H4 (cell line): ENCODE measurements around the gene CTPS2. TPM values are rescaled to one million over a fixed set of nuclear protein-coding genes. Genes with fewer than 3 reads are reported as not detected.
"Not testable (repeated sequence)": the region's sequence is repeated elsewhere in the genome, so short reads cannot be mapped to it uniquely, and the experiment has no call there.

Source experiments
- DNase-seq: peaks from one replicate; pipeline ENCODE4 v3.0.0-alpha.2; 2015; ENCODE audit warnings: low spot score
- total RNA-seq: library from RNA; depleted of rRNA; stranded (reverse); fragments of >200 nt; shearing (Covaris generic); gene quantifications from 2 replicates; pipeline ENCODE4 v1.2.3, GENCODE V29; 2014

CTPS2 gene
- total RNA-seq, 1 experiment from 2014 or later = 5.7 TPM

GRCh38 chrX:16654093-16654492, 58.4 kb downstream of the CTPS2 start:
- DNase-seq = no peak

GRCh38 chrX:16653424-16653823, 59.0 kb downstream of the CTPS2 start:
- DNase-seq = no peak

GRCh38 chrX:16651391-16652024, 61.0 kb downstream of the CTPS2 start:
- no peak for DNase-seq

- no peak for DNase-seq
Observed at GRCh38 chrX:16649858-16650257, 62.6 kb downstream of the CTPS2 start, which contains the start of gene S100G. Gene S100G, plus strand, starts transcription at chrX:16650158. Its CDS starts 849 bp downstream, at chrX:16651007.

- no peak for DNase-seq
Observed at GRCh38 chrX:16646366-16647138, 65.9 kb downstream of the CTPS2 start.

- no peak for DNase-seq
Observed at GRCh38 chrX:16643176-16643575, 69.3 kb downstream of the CTPS2 start.

GRCh38 chrX:16640823-16641222, 71.6 kb downstream of the CTPS2 start:
- no peak for DNase-seq

- no peak for DNase-seq
Observed at GRCh38 chrX:16639966-16640365, 72.5 kb downstream of the CTPS2 start.

- no peak for DNase-seq
Observed at GRCh38 chrX:16638533-16638932, 73.9 kb downstream of the CTPS2 start.

- no peak for DNase-seq
Observed at GRCh38 chrX:16635596-16635995, 76.9 kb downstream of the CTPS2 start.

GRCh38 chrX:16635040-16635439, 77.4 kb downstream of the CTPS2 start:
- no peak for DNase-seq

GRCh38 chrX:16633754-16634153, 78.7 kb downstream of the CTPS2 start:
- DNase-seq = no peak

GRCh38 chrX:16629909-16630308, 82.6 kb downstream of the CTPS2 start:
- DNase-seq = no peak

GRCh38 chrX:16628946-16629595, 83.4 kb downstream of the CTPS2 start:
- no peak for DNase-seq

GRCh38 chrX:16628511-16628910, 84.0 kb downstream of the CTPS2 start:
- DNase-seq = not testable (repeated sequence)

- DNase-seq = no peak
Observed at GRCh38 chrX:16619024-16619423, 93.4 kb downstream of the CTPS2 start.

GRCh38 chrX:16618422-16618821, 94.0 kb downstream of the CTPS2 start:
- no peak for DNase-seq

GRCh38 chrX:16617382-16617781, 95.1 kb downstream of the CTPS2 start:
- no peak for DNase-seq

- DNase-seq = no peak
Observed at GRCh38 chrX:16612257-16612897, 100.1 kb downstream of the CTPS2 start.

GRCh38 chrX:16610654-16611053, 101.8 kb downstream of the CTPS2 start:
- DNase-seq = not testable (repeated sequence)

- no peak for DNase-seq
Observed at GRCh38 chrX:16610121-16610621, 102.3 kb downstream of the CTPS2 start.

- DNase-seq = no peak
Observed at GRCh38 chrX:16606142-16606720, 106.2 kb downstream of the CTPS2 start.
